GM12878 (cell line): ENCODE data around the gene PRUNE1. TPM values are rescaled to one million over a fixed set of nuclear protein-coding genes. Genes with fewer than 3 reads are reported as not detected.

Experiments used
- ATAC-seq: fragments of 200-7000 bp; cut with Tn5 transposase; 3 replicates; pipeline ENCODE4 v1.9.1; 2020; ENCODE audit warnings: mild to moderate bottlenecking, moderate library complexity
- BruUV-seq: library from RNA; stranded (reverse); fragments of 400-500 nt; replicated peaks from 2 replicates; lab custom pipeline; 2021; lab: Mats Ljungman, UMichigan
- CTCF ChIA-PET: fragments of 300-600 bp; sonication (Branson Sonifier 250); formaldehyde crosslinking; extraction: SDS; loops from one replicate; lab custom pipeline; 2021; ENCODE audit warnings: inconsistent platforms; lab: Yijun Ruan, JAX
- POLR2A ChIA-PET: fragments of 350-600 bp; formaldehyde crosslinking; extraction: SDS; loops from one replicate; lab custom pipeline; 2021; ENCODE audit warnings: inconsistent platforms; lab: Charles Lee
- RAD21 ChIA-PET: fragments of 300-600 bp; sonication (Branson Sonifier 250); formaldehyde crosslinking; loops from one replicate; lab custom pipeline; 2023; ENCODE audit warnings: antibody characterized with exemption; ENCODE audit not compliant: unreplicated experiment; lab: Charles Lee
- SMC1A ChIA-PET: fragments of 300-600 bp; sonication (Branson Sonifier 250); formaldehyde crosslinking; loops from one replicate; lab custom pipeline; 2023; ENCODE audit not compliant: unreplicated experiment, uncharacterized antibody; lab: Charles Lee
- DNase-seq: peaks from one replicate; pipeline ENCODE4 v3.0.0-alpha.2; 2011; ENCODE audit warnings: low read depth, low spot score
- FAIRE-seq: peaks from 3 replicates; lab custom pipeline; 2011; peaks lifted over from hg19 to GRCh38; lab: Jason Lieb, UNC
- H2AFZ ChIP-seq: 2 replicates; pipeline ENCODE4 v1.6.0; 2011; ENCODE audit warnings: low read depth, low read length, control low read depth; ENCODE audit not compliant: control insufficient read depth
- H3K27ac ChIP-seq: 2 replicates; pipeline ENCODE4 v1.5.1; 2011; ENCODE audit warnings: control low read depth; ENCODE audit not compliant: control insufficient read depth, insufficient read depth
- H3K27me3 ChIP-seq, 2 experiments: replicated peaks in 1 of 2; 2 replicates each; pipeline versions ENCODE4 v1.6.0 to v1.6.1; 2011; ENCODE audit warnings: low read length in 1 of 2; ENCODE audit not compliant: control insufficient read depth in 2 of 2, insufficient read depth in 2 of 2
- H3K36me3 ChIP-seq, 2 experiments: 2 replicates each; pipeline ENCODE4 v1.5.1; 2011; ENCODE audit warnings: low read length in 1 of 2; ENCODE audit not compliant: control insufficient read depth in 2 of 2, insufficient read depth in 2 of 2
- H3K4me1 ChIP-seq: 2 replicates; pipeline ENCODE4 v1.6.1; 2011; ENCODE audit warnings: mild to moderate bottlenecking, low read length, moderate library complexity, mixed read lengths; ENCODE audit not compliant: control insufficient read depth, insufficient read depth
- H3K4me2 ChIP-seq: 2 replicates; pipeline ENCODE4 v1.6.0; 2011; ENCODE audit warnings: control low read depth; ENCODE audit not compliant: control insufficient read depth, insufficient read depth
- H3K4me3 ChIP-seq: fragments of 200-600 bp; sonication (generic); 2 replicates; pipeline ENCODE4 v1.5.1; 2016
- H3K79me2 ChIP-seq: 2 replicates; pipeline ENCODE4 v1.6.0; 2011; ENCODE audit warnings: low read length; ENCODE audit not compliant: control insufficient read depth, insufficient read depth
- H3K9ac ChIP-seq: 2 replicates; pipeline ENCODE4 v1.8.0; 2011; ENCODE audit warnings: low read length, control low read depth, mixed read lengths; ENCODE audit not compliant: control insufficient read depth, insufficient read depth
- H3K9me3 ChIP-seq: replicated peaks from 3 replicates; pipeline ENCODE4 v1.5.1; 2011; ENCODE audit warnings: mild to moderate bottlenecking, low read length; ENCODE audit not compliant: control insufficient read depth, insufficient read depth
- H4K20me1 ChIP-seq: 2 replicates; pipeline ENCODE4 v1.6.0; 2011; ENCODE audit not compliant: control insufficient read depth, insufficient read depth
- ATF7 ChIP-seq: fragments of 450-650 bp; IDR thresholded peaks from 2 replicates; pipeline ENCODE4 v1.6.1; 2016; ENCODE audit warnings: low read depth, mild to moderate bottlenecking
- CBX5 ChIP-seq: sonication (generic); IDR thresholded peaks from 2 replicates; pipeline ENCODE4 v1.6.1; 2016; ENCODE audit warnings: low read depth, moderate library complexity, mild to moderate bottlenecking, inconsistent platforms
- CHD4 ChIP-seq: fragments of 200-600 bp; sonication (generic); IDR thresholded peaks from 2 replicates; pipeline ENCODE4 v1.6.1; 2016; ENCODE audit warnings: mild to moderate bottlenecking
- CREM ChIP-seq: IDR thresholded peaks from 2 replicates; pipeline ENCODE4 v1.6.1; 2014; ENCODE audit warnings: antibody characterized with exemption, low read depth
- ELK1 ChIP-seq: IDR thresholded peaks from 2 replicates; pipeline ENCODE4 v1.6.1; 2012; ENCODE audit warnings: low read depth, low read length, improper control_type of control experiment
- EP300 ChIP-seq, 2 experiments: fragments of 150-350 bp in 1 of 2; IDR thresholded peaks; 2 replicates each; pipeline ENCODE4 v1.6.1; 2011 to 2012; ENCODE audit warnings: low read depth in 2 of 2, low read length in 2 of 2, borderline replicate concordance in 1 of 2, improper control_type of control experiment in 1 of 2, inconsistent platforms in 1 of 2; ENCODE audit not compliant: control insufficient read depth in 1 of 2
- ESRRA ChIP-seq: IDR thresholded peaks from 2 replicates; pipeline ENCODE4 v1.6.1; 2012; ENCODE audit warnings: mild to moderate bottlenecking, low read length, improper control_type of control experiment
- HDAC2 ChIP-seq: fragments of 200-600 bp; sonication (generic); IDR thresholded peaks from 2 replicates; pipeline ENCODE4 v1.6.1; 2017
- HDAC6 ChIP-seq: fragments of 200-600 bp; sonication (generic); IDR thresholded peaks from one replicate; pipeline ENCODE4 v1.8.0; 2017; ENCODE audit warnings: antibody characterized with exemption; ENCODE audit not compliant: unreplicated experiment
- MXI1 ChIP-seq: fragments of 150-350 bp; IDR thresholded peaks from 2 replicates; pipeline ENCODE4 v1.6.1; 2011; ENCODE audit warnings: low read depth, mild to moderate bottlenecking, inconsistent platforms, low read length, improper control_type of control experiment
- NBN ChIP-seq: fragments of 450-650 bp; IDR thresholded peaks from 2 replicates; pipeline ENCODE4 v1.6.1; 2016
- NFIC ChIP-seq: IDR thresholded peaks from 2 replicates; pipeline ENCODE4 v1.6.1; 2012; ENCODE audit warnings: low read depth, mild to moderate bottlenecking, inconsistent platforms, low read length, moderate library complexity
- NR2F1 ChIP-seq: fragments of 450-650 bp; conservative IDR thresholded peaks from 2 replicates; pipeline ENCODE4 v1.6.1; 2017; ENCODE audit warnings: mild to moderate bottlenecking
- PBX3 ChIP-seq: IDR thresholded peaks from 2 replicates; pipeline ENCODE4 v1.6.1; 2011; ENCODE audit warnings: mild to moderate bottlenecking, low read depth, low read length, moderate library complexity; ENCODE audit not compliant: insufficient replicate concordance
- RBBP5 ChIP-seq: fragments of 200-600 bp; sonication (generic); conservative IDR thresholded peaks from 2 replicates; pipeline ENCODE4 v1.6.1; 2016
- RFX5 ChIP-seq: IDR thresholded peaks from 2 replicates; pipeline ENCODE4 v1.6.1; 2011; ENCODE audit warnings: low read depth, low read length, improper control_type of control experiment
- SRF ChIP-seq, 2 experiments: IDR thresholded peaks; 2 replicates each; pipeline ENCODE4 v1.6.1; 2011; ENCODE audit warnings: low read depth in 2 of 2, low read length in 2 of 2, mild to moderate bottlenecking in 1 of 2, moderate library complexity in 1 of 2
- TCF12 ChIP-seq: IDR thresholded peaks from 2 replicates; pipeline ENCODE4 v1.6.1; 2011; ENCODE audit warnings: low read depth, mild to moderate bottlenecking, low read length
- ZSCAN29 ChIP-seq: fragments of 450-650 bp; IDR thresholded peaks from 2 replicates; pipeline ENCODE4 v1.6.1; 2017; ENCODE audit warnings: mild to moderate bottlenecking, moderate library complexity
- WGBS: methylation state at CpG from one replicate; pipeline ENCODE4 v1.1.6; 2016; ENCODE audit warnings: low lambda C conversion rate; ENCODE audit not compliant: insufficient replicate concordance, insufficient coverage; ENCODE audit errors: missing lambda C conversion rate; 5-methylcytosine and 5-hydroxymethylcytosine counted together
- in situ Hi-C: fragments of 300-500 bp; cut with MboI; formaldehyde crosslinking; loops from 9 replicates; pipeline ENCODE4 v1.14.3; 2018; ENCODE audit warnings: mixed read lengths
- intact Hi-C: fragments of 100-400 bp; cut with micrococcal nuclease; formaldehyde crosslinking; loops from one replicate; pipeline ENCODE4 v1.14.2; 2022; ENCODE audit not compliant: unreplicated experiment
- polyA plus RNA-seq, 11 experiments: library from polyadenylated mRNA; depleted of rRNA in 4 of 11; unstranded in 6 of 11; stranded (reverse) in 5 of 11; fragments of >200 nt; fragmentation: Nextera tagmentation in 4 of 11; fragmentation: Illumina TruSeq in 1 of 11; extraction: Ambion mirVana in 4 of 11; extraction: Trizol in 1 of 11; gene quantifications; 1 replicate in 1 of 11; 2 replicates in 10 of 11; pipeline versions ENCODE4 v1.2.1 to v1.2.3, GENCODE V29; 2011 to 2016; ENCODE audit warnings: inconsistent platforms in 2 of 11, missing spikeins in 2 of 11, low read depth in 1 of 11
- total RNA-seq, 4 experiments: library from RNA; depleted of rRNA in 3 of 4; stranded (reverse); fragments of >200 nt in 3 of 4; fragmentation: Illumina TruSeq in 1 of 4; extraction: Trizol in 1 of 4; gene quantifications; 2 replicates each; pipeline versions ENCODE4 v1.2.1 to v1.2.3, GENCODE V29; 2013 to 2021

Gene PRUNE1
- total and polyA plus RNA-seq, 10 of the 15 experiments (the other 5 are each of a cell fraction or from before 2014, with no cell fraction given) = 4.7 to 24.5 (median 12.4) TPM

- Histone ChIP-seq H2AFZ (no peak overlapping the region), H3K27me3 (no peaks in the 10 kb centered on the region), H3K79me2 (no peaks in the 10 kb centered on the region), H3K9me3 (no peaks in the 10 kb centered on the region), H3K4me3 (no peak overlapping the region), H4K20me1 (no peaks in the 10 kb centered on the region), H3K27ac (no peak overlapping the region), H3K9ac (no peak overlapping the region), H3K4me2 (no peak overlapping the region), H3K4me1 (no peaks in the 10 kb centered on the region), H3K36me3 (peaks cover 5 to 6% of the 10 kb centered on the region in 2 experiments; a peak in 3 of 4 replicates)
- in situ Hi-C loops = no loop called here
- FAIRE-seq (no peak), ATAC-seq (no peak), DNase-seq (no peak)
- ChIA-PET POLR2A (interaction anchor here (0.6 kb wide), 1 partner anchor 148 kb away, joined by 4 read pairs; no protein-coding TSS in a partner anchor), SMC1A (interaction anchor here (0.7 to 3.0 kb wide), 3 partner anchors 73 to 133 kb away, joined by 3 to 23 read pairs (median 18); partner anchors contain the start of gene TNFAIP8L2), RAD21 (interaction anchor here (2.4 kb wide), 1 partner anchor 130 kb away, joined by 11 read pairs; the partner anchor contains the start of gene TNFAIP8L2), CTCF (interaction anchor here (0.7 to 3.9 kb wide), 5 partner anchors 20 to 129 kb away, joined by 3 to 51 read pairs (median 26); partner anchors contain the start of genes C1orf56, MINDY1 and TNFAIP8L2)
- TF ChIP-seq TCF12 (no peak), ESRRA (no peak), CBX5 (no peak), MXI1 (no peak), PBX3 (no peak), CHD4 (no peak)
- intact Hi-C loops = no loop called here
- no TSS peak for BruUV-seq
These were observed 18.2 kb downstream of the PRUNE1 start for GRCh38 chr1:151026460-151026859.

GRCh38 chr1:151032164-151032563, 23.9 kb downstream of the PRUNE1 start:
- intact Hi-C loops = no loop called here
- Histone ChIP-seq H4K20me1 (no peaks in the 10 kb centered on the region), H2AFZ (no peak overlapping the region), H3K9ac (no peak overlapping the region), H3K4me3 (no peak overlapping the region), H3K36me3 (peaks cover 4 to 5% of the 10 kb centered on the region in 2 experiments; a peak in 2 of 4 replicates), H3K27ac (no peak overlapping the region), H3K27me3 (no peaks in the 10 kb centered on the region), H3K4me1 (no peaks in the 10 kb centered on the region), H3K4me2 (no peak overlapping the region), H3K9me3 (no peaks in the 10 kb centered on the region), H3K79me2 (no peaks in the 10 kb centered on the region)
- no TSS peak for BruUV-seq
- in situ Hi-C loops = no loop called here
- no peak for TF ChIP-seq ZSCAN29
- no peak for TF ChIP-seq NBN
- TF ChIP-seq HDAC2 = no peak
- TF ChIP-seq NR2F1 = no peak
- no peak for TF ChIP-seq RFX5
- TF ChIP-seq SRF (IDR thresholded peaks at IDR 0.05; ENCODE audit: low read depth in 2 of 2, low read length in 2 of 2) = no peak
- TF ChIP-seq EP300 (IDR thresholded peaks at IDR 0.05; ENCODE audit: borderline replicate concordance in 1 of 2, control insufficient read depth in 1 of 2, low read depth in 2 of 2, low read length in 2 of 2) = no peak
- TF ChIP-seq CREM = no peak
- no peak for TF ChIP-seq HDAC6
- no peak for TF ChIP-seq ELK1
- TF ChIP-seq ATF7 = no peak
- no peak for TF ChIP-seq NFIC
- no peak for TF ChIP-seq RBBP5
- FAIRE-seq = no peak
- ChIA-PET CTCF (interaction anchor here (0.6 to 1.8 kb wide), 4 partner anchors 15 to 201 kb away, joined by 3 to 6 read pairs (median 4); partner anchors contain the start of genes C1orf56 and TNFAIP8L2), RAD21 (no interaction called here), POLR2A (no interaction called here), SMC1A (interaction anchor here (1.7 kb wide), 1 partner anchor 19 kb away, joined by 3 read pairs; no protein-coding TSS in a partner anchor)
- no peak for ATAC-seq
- WGBS = 97% methylated on average over 8 of the region's 8 CpGs
- no peak for DNase-seq
